ENCODE measurements around the gene HNRNPH1.
"Not testable (repeated sequence)": the region's sequence is repeated elsewhere in the genome, so short reads cannot be mapped to it uniquely, and the experiment has no call there.

The HNRNPH1 gene, protein sequence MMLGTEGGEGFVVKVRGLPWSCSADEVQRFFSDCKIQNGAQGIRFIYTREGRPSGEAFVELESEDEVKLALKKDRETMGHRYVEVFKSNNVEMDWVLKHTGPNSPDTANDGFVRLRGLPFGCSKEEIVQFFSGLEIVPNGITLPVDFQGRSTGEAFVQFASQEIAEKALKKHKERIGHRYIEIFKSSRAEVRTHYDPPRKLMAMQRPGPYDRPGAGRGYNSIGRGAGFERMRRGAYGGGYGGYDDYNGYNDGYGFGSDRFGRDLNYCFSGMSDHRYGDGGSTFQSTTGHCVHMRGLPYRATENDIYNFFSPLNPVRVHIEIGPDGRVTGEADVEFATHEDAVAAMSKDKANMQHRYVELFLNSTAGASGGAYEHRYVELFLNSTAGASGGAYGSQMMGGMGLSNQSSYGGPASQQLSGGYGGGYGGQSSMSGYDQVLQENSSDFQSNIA

GRCh38 chr5:179623003-179623905 lies at the start of gene HNRNPH1:
Gene HNRNPH1, minus strand, starts transcription at chr5:179623671. Its CDS starts 538 bp downstream, at chr5:179623133.
- H3K9me3 Mint-ChIP-seq, result no peaks in the 10 kb centered on the region
- DNase-seq, result peak; percentile 98 to 99
- peak within 1 kb of the TSS; percentile 92 to 98 for H3K4me3 Mint-ChIP-seq
- no peaks in the 10 kb centered on the region for H3K27me3 Mint-ChIP-seq
- H3K27ac Mint-ChIP-seq, result peak within 1 kb of the TSS; percentile 97 to 100
- peaks cover 58% of the 10 kb centered on the region for H3K4me1 Mint-ChIP-seq
- ATAC-seq, result peak; percentile 80

- no peak overlapping the region for H3K27ac Mint-ChIP-seq
Observed at GRCh38 chr5:179668391-179668790, 44.9 kb upstream of the HNRNPH1 start.

GRCh38 chr5:179661647-179662046 lies 38.2 kb upstream of the HNRNPH1 start:
- DNase-seq, H3K27me3 Mint-ChIP-seq, ATAC-seq, H3K9me3 Mint-ChIP-seq, H3K4me3 Mint-ChIP-seq, H3K27ac Mint-ChIP-seq, H3K4me1 Mint-ChIP-seq: not testable (repeated sequence)

More at GRCh38 chr5:179668391-179668790, 44.9 kb upstream of the HNRNPH1 start:
- no peaks in the 10 kb centered on the region for H3K9me3 Mint-ChIP-seq
- DNase-seq (peak in 1 of 2 donors; percentile 13), ATAC-seq (peak; percentile 79)
- H3K27me3 Mint-ChIP-seq, result no peaks in the 10 kb centered on the region
- no peak overlapping the region for H3K4me3 Mint-ChIP-seq
- H3K4me1 Mint-ChIP-seq, result peaks cover 7% of the 10 kb centered on the region

DNA sequence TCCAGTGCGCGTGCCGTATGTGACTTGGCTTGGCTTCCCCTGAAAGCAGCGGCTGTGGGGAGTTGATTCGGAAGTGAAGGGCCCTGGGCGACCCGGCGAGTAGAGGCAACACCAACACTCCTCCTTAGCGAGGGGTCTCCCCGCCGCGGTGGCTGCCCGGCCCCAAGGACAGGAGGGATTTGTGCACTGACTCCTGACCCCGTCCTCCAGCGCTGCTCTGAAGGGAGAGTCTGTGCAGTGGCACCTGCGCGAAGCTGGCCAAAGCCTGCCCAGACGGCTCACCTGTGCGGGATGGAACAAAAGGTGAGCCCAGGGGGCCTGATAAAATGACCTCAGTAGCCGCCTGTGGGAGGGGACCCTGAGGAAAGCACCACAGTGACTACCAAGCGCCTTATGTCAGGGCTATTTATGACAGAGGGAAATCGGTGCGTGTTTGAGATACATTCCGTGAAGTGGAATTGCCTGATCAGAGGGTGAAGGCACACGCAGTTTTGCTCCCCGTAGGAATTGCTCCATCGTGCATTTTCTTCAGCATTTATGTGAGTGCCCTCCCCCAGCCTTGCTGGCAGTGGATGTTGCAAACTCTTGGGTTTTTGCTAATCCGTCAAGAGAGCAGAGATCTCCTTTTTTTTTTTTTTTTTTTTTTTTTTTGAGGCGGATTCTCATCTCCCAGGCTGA lies 34.8 kb upstream of the HNRNPH1 start:
- H3K27ac Mint-ChIP-seq, result peak overlapping the region in 1 of 2 donors; percentile 28
- not testable (repeated sequence) for DNase-seq, H3K9me3 Mint-ChIP-seq, H3K27me3 Mint-ChIP-seq, H3K4me1 Mint-ChIP-seq
- H3K4me3 Mint-ChIP-seq, result peak overlapping the region; percentile 85 to 88
- peak; percentile 83 for ATAC-seq

GRCh38 chr5:179657302-179658178 lies 34.1 kb upstream of the HNRNPH1 start:
- H3K9me3 Mint-ChIP-seq, H3K27me3 Mint-ChIP-seq, H3K27ac Mint-ChIP-seq, H3K4me1 Mint-ChIP-seq, H3K4me3 Mint-ChIP-seq: not testable (repeated sequence)
- ATAC-seq, result peak; percentile 95
- peak in 1 of 2 donors; percentile 26 for DNase-seq

DNA sequence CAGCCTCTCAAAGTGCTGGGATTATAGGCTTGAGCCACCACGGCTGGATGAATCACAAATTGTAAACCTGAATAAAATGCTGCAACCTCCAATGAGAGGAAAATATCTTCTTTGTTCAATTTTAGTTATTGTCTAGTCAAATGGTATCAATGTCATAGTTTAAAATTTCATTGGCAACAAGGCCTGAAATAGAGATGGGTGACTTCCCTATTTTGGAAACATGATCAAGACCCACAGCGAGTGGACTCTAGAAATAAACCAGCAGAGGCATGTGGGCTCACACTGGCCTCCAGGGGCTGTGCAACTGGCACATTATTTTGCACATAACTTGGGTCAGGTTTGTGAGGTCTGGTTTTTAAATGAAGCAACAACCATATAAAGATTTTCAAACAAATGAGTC lies 29.7 kb upstream of the HNRNPH1 start:
- H3K4me3 Mint-ChIP-seq, result not testable (repeated sequence)

DNA sequence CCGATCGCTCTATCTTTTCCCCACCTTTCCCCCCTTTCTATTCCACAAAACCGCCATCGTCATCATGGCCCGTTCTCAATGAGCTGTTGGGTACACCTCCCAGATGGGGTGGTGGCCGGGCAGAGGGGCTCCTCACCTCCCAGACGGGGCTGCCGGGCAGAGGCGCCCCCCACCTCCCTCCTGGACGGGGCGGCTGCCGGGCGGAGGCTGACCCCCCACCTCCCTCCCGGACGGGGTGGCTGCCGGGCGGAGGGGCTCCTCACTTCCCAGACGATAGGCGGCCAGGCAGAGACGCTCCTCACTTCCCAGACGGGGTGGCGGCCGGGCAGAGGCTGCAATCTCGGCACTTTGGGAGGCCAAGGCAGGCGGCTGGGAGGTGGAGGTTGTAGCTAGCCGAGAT lies 26.8 kb upstream of the HNRNPH1 start:
- not testable (repeated sequence) for H3K27me3 Mint-ChIP-seq, H3K9me3 Mint-ChIP-seq, H3K27ac Mint-ChIP-seq, ATAC-seq, H3K4me1 Mint-ChIP-seq, DNase-seq, H3K4me3 Mint-ChIP-seq

More for the DNA sequence above, 29.7 kb upstream of the HNRNPH1 start:
- H3K9me3 Mint-ChIP-seq, DNase-seq, H3K4me1 Mint-ChIP-seq, H3K27ac Mint-ChIP-seq, ATAC-seq, H3K27me3 Mint-ChIP-seq: not testable (repeated sequence)

- not testable (repeated sequence) for H3K4me1 Mint-ChIP-seq, ATAC-seq, H3K4me3 Mint-ChIP-seq, DNase-seq, H3K27me3 Mint-ChIP-seq, H3K9me3 Mint-ChIP-seq, H3K27ac Mint-ChIP-seq
Observed at GRCh38 chr5:179649166-179649703, 25.8 kb upstream of the HNRNPH1 start.

DNA sequence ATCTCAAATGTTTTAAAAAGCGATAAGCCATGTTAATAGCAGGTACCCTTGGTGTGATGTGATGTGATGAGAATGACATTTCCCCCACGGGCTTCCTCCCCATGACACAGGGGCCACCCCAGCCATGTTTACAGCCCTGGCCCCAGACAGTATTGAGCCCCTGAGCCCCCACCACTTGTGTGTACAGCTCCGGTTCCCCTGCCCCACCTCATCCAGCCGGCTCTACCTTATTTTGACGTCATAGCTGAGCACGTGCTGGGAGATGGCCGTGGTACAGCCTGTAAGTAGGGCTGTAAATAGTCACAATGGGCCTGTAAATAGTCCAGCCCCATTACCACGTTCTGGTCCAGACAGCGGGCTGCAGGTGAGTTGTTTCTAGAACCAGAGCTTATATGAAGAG lies 24.9 kb upstream of the HNRNPH1 start:
- no peaks in the 10 kb centered on the region for H3K27me3 Mint-ChIP-seq
- H3K9me3 Mint-ChIP-seq, result no peaks in the 10 kb centered on the region
- no peak overlapping the region for H3K4me3 Mint-ChIP-seq
- DNase-seq (no peak), ATAC-seq (no peak)
- H3K4me1 Mint-ChIP-seq, result no peaks in the 10 kb centered on the region
- H3K27ac Mint-ChIP-seq, result no peak overlapping the region

DNA sequence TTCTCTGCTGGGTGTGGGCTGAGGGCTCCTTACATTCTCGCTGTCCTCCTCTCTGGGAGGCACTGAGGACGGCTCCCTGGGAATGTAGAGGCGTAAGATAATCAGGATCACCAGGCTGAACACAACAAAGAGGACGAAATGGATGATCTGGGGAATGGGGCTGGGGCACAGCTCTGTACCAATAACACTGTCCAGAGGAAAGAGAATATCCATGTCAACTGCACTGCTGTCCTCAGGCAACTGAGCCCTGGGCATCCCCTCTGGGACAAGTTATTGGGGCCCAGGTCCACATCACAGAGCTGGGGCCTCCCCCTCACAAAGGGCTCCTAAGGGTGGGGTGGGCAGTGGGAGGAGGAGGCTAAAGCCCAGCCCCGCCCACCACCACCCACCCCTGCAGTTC lies 21.3 kb upstream of the HNRNPH1 start:
- H3K4me1 Mint-ChIP-seq, result not testable (repeated sequence)

GRCh38 chr5:179643141-179643920 lies 19.9 kb upstream of the HNRNPH1 start:
- H3K4me1 Mint-ChIP-seq, H3K27ac Mint-ChIP-seq, ATAC-seq, H3K27me3 Mint-ChIP-seq, DNase-seq, H3K9me3 Mint-ChIP-seq, H3K4me3 Mint-ChIP-seq: not testable (repeated sequence)

More for the DNA sequence above, 21.3 kb upstream of the HNRNPH1 start:
- H3K27me3 Mint-ChIP-seq, DNase-seq, H3K4me3 Mint-ChIP-seq, H3K9me3 Mint-ChIP-seq, H3K27ac Mint-ChIP-seq, ATAC-seq: not testable (repeated sequence)

DNA sequence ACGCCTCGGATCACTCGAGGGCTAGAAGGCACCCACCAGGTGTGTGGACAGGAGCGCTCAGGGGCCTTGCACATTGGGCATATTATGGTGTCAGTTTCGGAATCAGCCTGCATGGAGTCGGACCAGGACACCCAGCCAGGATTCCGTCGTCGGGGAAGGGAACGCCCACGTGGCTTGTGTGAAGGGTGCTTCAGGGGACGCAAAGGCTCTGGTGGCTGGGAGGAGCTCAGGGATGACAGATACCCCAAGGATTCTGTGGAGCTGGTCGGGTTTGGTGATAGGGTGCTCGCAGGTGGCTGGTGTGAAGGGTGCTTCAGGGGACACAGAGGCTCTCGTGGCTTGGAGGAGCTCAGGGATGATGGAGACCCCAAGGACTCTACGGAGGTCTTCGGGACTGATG lies 19.2 kb upstream of the HNRNPH1 start:
- ATAC-seq, H3K4me3 Mint-ChIP-seq, H3K4me1 Mint-ChIP-seq, H3K27me3 Mint-ChIP-seq, H3K9me3 Mint-ChIP-seq, DNase-seq: not testable (repeated sequence)
- peak overlapping the region in 1 of 2 donors; percentile 48 for H3K27ac Mint-ChIP-seq

- not testable (repeated sequence) for H3K4me3 Mint-ChIP-seq, H3K9me3 Mint-ChIP-seq, H3K27me3 Mint-ChIP-seq, ATAC-seq, H3K4me1 Mint-ChIP-seq, H3K27ac Mint-ChIP-seq, DNase-seq
Observed at GRCh38 chr5:179641745-179642144, 18.3 kb upstream of the HNRNPH1 start.

DNA sequence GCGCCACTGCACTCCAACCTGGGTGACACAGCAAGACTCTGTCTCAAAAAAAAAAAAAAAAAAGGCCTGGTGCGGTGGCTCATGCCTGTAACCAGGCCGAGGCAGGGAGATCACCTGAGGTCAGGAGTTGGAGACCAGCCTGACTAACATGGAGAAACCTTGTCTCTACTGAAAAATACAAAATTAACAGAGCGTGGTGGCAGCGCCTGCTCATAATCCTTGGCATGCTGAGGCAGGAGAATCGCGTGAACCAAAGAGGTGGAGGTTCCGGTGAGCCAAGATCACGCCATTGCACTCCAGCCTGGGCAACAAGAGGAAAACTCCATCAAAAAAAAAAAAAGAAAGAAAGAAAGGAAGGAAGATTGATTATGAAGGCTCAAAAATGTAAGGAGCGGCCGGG lies 15.8 kb upstream of the HNRNPH1 start:
- not testable (repeated sequence) for ATAC-seq, H3K27ac Mint-ChIP-seq, H3K4me3 Mint-ChIP-seq

More for the DNA sequence above, 15.8 kb upstream of the HNRNPH1 start:
- H3K4me1 Mint-ChIP-seq, H3K27me3 Mint-ChIP-seq, H3K9me3 Mint-ChIP-seq, DNase-seq: not testable (repeated sequence)
